H1 (cell line): ENCODE results near the gene DHRS13.

Source experiments
- CBX8 ChIP-seq: fragments of 300-800, 300-1000 bp; sonication (generic); IDR thresholded peaks from 2 replicates; pipeline ENCODE4 v1.7.1; 2016; ENCODE audit warnings: low read depth, low read length, borderline replicate concordance
- CEBPB ChIP-seq: IDR thresholded peaks from 2 replicates; pipeline ENCODE4 v1.6.1; 2012; ENCODE audit warnings: low read depth, low read length
- CTCF ChIP-seq, 3 experiments: IDR thresholded peaks; 1 replicate in 2 of 3; 2 replicates in 1 of 3; pipeline versions ENCODE4 v1.5.1 to v1.6.1; 2011; ENCODE audit warnings: low read length in 3 of 3, mild to moderate bottlenecking in 3 of 3, inconsistent platforms in 2 of 3, low read depth in 1 of 3, moderate library complexity in 1 of 3; ENCODE audit not compliant: insufficient read depth in 1 of 3; ENCODE audit errors: control extremely low read depth in 1 of 3
- HDAC2 ChIP-seq, 2 experiments: fragments of 300-600 bp in 1 of 2; sonication (generic) in 1 of 2; IDR thresholded peaks; 2 replicates each; pipeline ENCODE4 v1.6.1; 2011 to 2012; ENCODE audit warnings: low read depth in 2 of 2, low read length in 2 of 2, mild to moderate bottlenecking in 2 of 2, moderate library complexity in 2 of 2, borderline replicate concordance in 1 of 2, inconsistent platforms in 1 of 2

- TF ChIP-seq CTCF (IDR thresholded peaks at IDR 0.05; ENCODE audit: control extremely low read depth in 1 of 3, insufficient read depth in 1 of 3, low read depth in 1 of 3, low read length in 3 of 3) (no peak), CBX8 (no peak), CEBPB (no peak), HDAC2 (IDR thresholded peaks at IDR 0.05; ENCODE audit: borderline replicate concordance in 1 of 2, low read depth in 2 of 2, low read length in 2 of 2) (no peak)
These were observed 41.3 kb downstream of the DHRS13 start for GRCh38 chr17:28861393-28862203.
